Epithelial cell of esophagus (primary cell): Measurements from ENCODE around the gene HSPA9.
A peak's percentile ranks its signal among the peaks of the same experiment; 100 is the strongest.

ENCODE experiments used
- DNase-seq: peaks from one replicate; pipeline ENCODE4 v3.0.0; 2010; ENCODE audit warnings: low read depth
- H3K4me3 ChIP-seq: 2 replicates; pipeline ENCODE4 v1.5.1; 2011; ENCODE audit warnings: mild to moderate bottlenecking, low read length, control low read depth
- TF ChIP-seq, protein P1 (sequence below): IDR thresholded peaks from 2 replicates; pipeline ENCODE4 v1.5.1; 2011; ENCODE audit warnings: low read depth, mild to moderate bottlenecking, low read length, control low read depth, inconsistent platforms; ENCODE audit not compliant: insufficient read depth; ENCODE audit errors: missing control alignments

HSPA9 gene

DNA sequence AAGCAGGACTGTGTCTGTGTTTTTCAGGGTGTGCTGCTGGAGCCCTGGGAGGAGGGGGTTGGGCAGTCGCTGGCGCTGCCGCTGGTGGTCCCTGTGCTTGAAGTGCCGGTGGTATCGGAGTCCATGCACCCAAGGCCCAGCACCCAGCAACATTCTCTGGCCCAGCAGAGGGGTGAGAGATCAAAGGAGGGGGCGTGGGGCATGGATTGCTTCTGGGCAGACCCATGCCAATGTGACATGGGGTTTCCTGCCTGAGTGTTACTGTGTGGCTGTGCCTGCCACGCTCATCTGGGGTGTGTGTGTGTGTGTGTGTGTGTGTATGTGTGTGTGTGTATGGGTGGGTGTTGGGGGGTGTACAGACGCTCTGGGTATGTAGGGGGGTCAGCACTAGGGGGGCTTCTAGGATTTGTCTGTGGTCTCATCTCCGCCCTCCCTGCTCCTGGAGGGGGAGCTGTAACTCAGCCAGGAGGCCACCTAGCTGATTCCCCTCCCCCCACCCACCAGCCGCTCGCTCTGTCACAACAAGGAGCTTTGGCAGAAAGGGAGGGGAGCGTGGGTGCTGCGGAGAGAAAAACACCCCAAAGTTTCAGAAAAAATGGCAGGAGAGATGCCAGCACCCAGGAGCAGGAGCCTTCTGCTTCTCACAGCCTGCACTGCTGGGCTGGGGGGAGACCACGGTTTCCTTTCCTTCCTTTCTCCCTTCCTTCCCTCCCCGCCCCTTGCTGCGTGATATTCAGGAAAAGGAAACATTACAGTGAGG lies 35.9 kb upstream of the HSPA9 start:
- no peak for DNase-seq
- TF ChIP-seq, protein P1, sequence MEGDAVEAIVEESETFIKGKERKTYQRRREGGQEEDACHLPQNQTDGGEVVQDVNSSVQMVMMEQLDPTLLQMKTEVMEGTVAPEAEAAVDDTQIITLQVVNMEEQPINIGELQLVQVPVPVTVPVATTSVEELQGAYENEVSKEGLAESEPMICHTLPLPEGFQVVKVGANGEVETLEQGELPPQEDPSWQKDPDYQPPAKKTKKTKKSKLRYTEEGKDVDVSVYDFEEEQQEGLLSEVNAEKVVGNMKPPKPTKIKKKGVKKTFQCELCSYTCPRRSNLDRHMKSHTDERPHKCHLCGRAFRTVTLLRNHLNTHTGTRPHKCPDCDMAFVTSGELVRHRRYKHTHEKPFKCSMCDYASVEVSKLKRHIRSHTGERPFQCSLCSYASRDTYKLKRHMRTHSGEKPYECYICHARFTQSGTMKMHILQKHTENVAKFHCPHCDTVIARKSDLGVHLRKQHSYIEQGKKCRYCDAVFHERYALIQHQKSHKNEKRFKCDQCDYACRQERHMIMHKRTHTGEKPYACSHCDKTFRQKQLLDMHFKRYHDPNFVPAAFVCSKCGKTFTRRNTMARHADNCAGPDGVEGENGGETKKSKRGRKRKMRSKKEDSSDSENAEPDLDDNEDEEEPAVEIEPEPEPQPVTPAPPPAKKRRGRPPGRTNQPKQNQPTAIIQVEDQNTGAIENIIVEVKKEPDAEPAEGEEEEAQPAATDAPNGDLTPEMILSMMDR: no peak
- no peak overlapping the region for H3K4me3 ChIP-seq

DNA sequence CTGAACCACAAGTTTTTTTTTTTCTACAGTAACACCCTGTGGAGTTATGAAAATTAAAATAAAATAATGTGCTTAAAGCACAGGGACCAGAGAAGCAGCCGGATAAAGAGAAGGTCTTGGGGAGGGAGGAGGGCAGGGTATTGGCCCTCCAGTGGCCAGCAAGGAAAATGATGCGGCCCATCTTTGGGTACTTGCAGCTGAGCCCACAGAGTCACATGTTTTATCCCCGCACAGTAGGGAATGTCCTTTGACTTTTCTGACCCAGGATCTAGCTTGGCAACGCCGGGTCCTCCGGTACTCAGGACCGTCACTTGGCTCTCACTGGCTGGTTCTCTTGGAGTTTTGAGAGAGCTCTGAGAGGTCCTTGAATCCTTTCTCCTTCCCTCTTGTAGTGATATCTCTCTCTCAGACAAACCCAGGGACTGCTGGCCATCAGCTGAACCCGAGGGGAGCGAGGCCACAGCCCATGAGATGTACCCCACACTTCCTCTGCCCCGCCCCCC lies 35.3 kb upstream of the HSPA9 start:
- DNase-seq: no peak
- TF ChIP-seq, protein P1: peak; percentile 17
- H3K4me3 ChIP-seq: no peak overlapping the region

DNA sequence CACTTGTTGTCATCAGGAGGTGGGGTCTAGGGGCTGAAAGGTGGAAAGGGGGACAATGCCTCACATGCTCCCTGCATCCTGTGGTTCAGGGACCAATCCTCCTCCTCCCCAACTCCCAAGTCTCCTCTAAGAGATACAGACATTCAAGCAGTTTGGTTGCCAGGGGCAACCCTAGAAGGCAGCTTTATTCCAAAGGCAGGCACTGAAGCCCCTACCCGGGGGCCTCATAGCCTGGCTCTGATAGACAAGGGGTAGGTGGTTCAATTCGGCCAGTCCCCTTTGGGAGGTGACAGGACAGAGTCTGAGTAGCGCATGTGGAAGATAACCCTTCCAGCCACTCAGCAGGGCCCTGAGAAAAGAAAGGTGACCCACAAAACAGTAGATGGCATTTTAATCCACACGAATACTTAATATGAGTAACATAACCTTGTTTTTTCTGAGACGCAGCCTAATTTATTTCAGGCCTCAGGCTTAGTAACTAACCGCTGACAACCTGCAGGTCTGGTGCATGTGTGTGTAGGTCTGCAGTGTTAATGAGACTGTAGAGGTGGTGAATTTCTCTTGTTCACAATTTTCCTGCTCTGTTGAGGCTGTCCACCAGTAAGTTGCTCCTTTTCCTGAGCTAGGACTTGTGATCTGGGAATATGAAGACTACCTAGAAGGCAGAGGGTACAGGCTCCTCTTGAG lies 31.3 kb upstream of the HSPA9 start:
- TF ChIP-seq, protein P1: no peak
- H3K4me3 ChIP-seq: no peak overlapping the region

DNA sequence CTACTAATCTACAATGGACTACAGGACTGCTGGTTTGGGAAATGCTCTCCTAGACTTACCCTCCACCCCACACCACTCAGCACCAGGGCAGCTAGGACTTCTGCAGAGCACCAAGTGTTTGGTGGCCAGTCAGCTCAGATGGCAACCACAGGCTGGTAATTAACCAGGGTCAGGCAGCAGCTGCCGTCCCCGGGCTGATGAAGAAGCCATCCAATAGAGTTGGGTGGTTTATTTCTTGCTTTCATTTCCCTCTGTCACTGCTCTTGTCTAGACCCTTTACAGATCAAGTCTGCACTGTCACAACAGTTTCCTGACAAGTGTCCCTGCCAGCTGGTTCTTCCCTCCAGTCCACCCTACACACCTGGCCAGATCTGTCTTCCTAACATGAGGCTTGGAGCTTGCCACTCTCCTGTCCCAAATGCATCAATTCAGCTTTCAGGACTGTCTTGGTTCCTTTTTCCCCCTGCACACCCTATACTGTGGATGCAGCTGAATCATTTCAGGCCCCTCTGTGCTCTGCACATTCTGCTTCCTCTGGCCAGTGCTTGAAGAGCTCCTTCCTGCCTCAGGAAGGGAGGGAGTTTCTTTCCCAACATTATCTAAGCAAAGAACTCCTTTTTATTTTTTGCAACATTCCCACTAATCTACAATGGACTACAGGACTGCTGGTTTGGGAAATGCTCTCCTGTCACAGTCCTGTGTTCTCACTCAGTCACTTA lies 30.2 kb upstream of the HSPA9 start:
- DNase-seq: no peak
- TF ChIP-seq, protein P1: no peak
- no peak overlapping the region for H3K4me3 ChIP-seq

More for the DNA sequence above, 31.3 kb upstream of the HSPA9 start:
- no peak for DNase-seq

DNA sequence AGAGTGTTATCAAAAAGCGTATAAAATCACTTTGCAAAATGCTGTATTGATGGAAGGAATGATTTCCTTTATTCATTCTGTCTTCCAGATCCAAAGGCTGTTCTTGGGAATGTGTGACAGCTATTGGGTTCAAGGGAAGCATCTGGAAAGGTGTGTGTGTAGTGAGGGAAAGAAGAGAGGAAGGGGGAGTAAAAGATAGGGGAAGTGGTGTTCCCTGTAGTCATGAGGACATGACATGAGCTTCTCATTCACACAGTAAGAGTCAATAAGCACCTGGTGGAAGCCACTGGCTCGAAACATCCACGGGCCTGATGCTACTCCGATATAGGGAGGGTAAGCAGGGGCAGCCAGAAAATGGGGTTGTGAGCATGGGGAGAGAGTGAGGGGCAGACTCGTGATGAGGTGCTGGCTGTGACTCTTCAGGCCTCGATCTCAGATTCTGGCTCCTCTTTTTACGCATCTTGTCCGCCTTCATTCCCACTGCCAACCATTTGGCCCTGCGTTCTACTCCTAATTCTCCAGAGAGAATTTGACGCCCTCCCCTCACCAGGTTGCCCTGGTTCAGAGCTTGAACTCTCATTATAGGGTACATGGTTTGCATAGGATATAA lies 29.1 kb upstream of the HSPA9 start:
- TF ChIP-seq, protein P1: no peak
- DNase-seq: no peak
- H3K4me3 ChIP-seq: no peak overlapping the region

DNA sequence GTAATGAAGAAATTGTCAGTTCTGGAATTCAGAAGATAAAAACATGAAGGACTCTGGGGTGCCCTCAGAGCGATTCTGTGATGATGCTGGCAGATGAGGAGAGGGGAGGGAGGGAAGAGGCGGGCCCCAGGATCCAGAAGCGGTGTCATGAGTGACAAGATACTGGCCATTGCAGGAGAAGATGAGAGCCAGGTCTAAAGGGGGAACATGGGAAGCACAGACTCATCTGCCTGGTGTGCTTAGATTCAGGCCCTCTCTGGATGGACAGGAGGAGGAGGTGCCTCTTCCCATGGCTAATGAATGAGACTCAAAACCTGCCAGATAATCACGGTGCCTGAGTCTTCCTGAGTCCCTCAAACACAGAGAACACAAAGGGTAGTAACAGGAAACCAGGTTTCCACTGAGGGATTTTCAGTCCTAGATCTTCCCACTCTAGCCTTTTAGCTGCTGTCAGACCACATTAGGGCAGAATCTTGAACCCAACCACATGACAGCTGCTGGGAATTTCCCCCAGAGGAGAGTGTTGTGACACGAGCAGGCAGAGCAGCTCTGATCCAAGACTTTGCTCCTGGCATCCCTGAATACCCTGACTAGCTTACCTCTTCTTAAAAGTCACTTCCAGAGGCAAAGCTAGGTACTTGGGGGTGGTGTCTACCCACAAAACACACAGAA lies 28.2 kb upstream of the HSPA9 start:
- TF ChIP-seq, protein P1: no peak
- H3K4me3 ChIP-seq: no peak overlapping the region
- peak; percentile 58 for DNase-seq
